GM19328 (cell line): ENCODE results near the gene MMAA.
A peak's percentile ranks its signal among the peaks of the same experiment; 100 is the strongest.
"Not testable (repeated sequence)": the region's sequence is repeated elsewhere in the genome, so short reads cannot be mapped to it uniquely, and the experiment has no call there.

ENCODE experiments used
- ATAC-seq: cut with Tn5 transposase; IDR thresholded peaks from one replicate; pipeline ENCODE4 v1.9.1; 2021; ENCODE audit warnings: mild to moderate bottlenecking, moderate library complexity; ENCODE audit not compliant: unreplicated experiment

The MMAA gene

GRCh38 chr4:145618932-145619638 is at the start of gene MMAA:
Gene MMAA (plus strand): TSS chr4:145619385. CDS start chr4:145639140, 19,755 bp downstream.
- ATAC-seq, result peak; percentile 93

GRCh38 chr4:145574546-145574945 is 44.6 kb upstream of the MMAA start:
- not testable (repeated sequence) for ATAC-seq

- ATAC-seq, result no peak
Measured at GRCh38 chr4:145580906-145581305, 38.3 kb upstream of the MMAA start.

- no peak for ATAC-seq
Measured at GRCh38 chr4:145583191-145584055, 35.8 kb upstream of the MMAA start.

- no peak for ATAC-seq
Measured at GRCh38 chr4:145587088-145587754, 32.0 kb upstream of the MMAA start.

GRCh38 chr4:145589381-145589780 is 29.8 kb upstream of the MMAA start:
- not testable (repeated sequence) for ATAC-seq

- no peak for ATAC-seq
Measured at GRCh38 chr4:145589916-145590702, 29.1 kb upstream of the MMAA start.

- no peak for ATAC-seq
Measured at GRCh38 chr4:145602129-145602760, 16.9 kb upstream of the MMAA start.

- ATAC-seq, result no peak
Measured at GRCh38 chr4:145605941-145606340, 13.2 kb upstream of the MMAA start.

- no peak for ATAC-seq
Measured at GRCh38 chr4:145609481-145610427, 9.4 kb upstream of the MMAA start.

- no peak for ATAC-seq
Measured at GRCh38 chr4:145613566-145614232, 5.5 kb upstream of the MMAA start.

- no peak for ATAC-seq
Measured at GRCh38 chr4:145614233-145614610, 5.0 kb upstream of the MMAA start.

- ATAC-seq, result no peak
Measured at GRCh38 chr4:145618210-145618931, 814 bp upstream of the MMAA start.

- peak; percentile 41 for ATAC-seq
Measured at GRCh38 chr4:145619639-145619996, 433 bp downstream of the MMAA start.

- ATAC-seq, result not testable (repeated sequence)
Measured at GRCh38 chr4:145622067-145622466, 2.9 kb downstream of the MMAA start.

- ATAC-seq, result no peak
Measured at GRCh38 chr4:145623831-145624230, 4.6 kb downstream of the MMAA start.

GRCh38 chr4:145625677-145626622 is 6.8 kb downstream of the MMAA start:
- no peak for ATAC-seq
